GM23248 (cell line): ENCODE results near the gene KCTD5.

Experiments used
- EZH2 ChIP-seq: fragments of 200-600 bp; sonication (generic); IDR thresholded peaks from 2 replicates; pipeline ENCODE4 v1.6.1; 2018; ENCODE audit warnings: antibody characterized with exemption, mild to moderate bottlenecking; ENCODE audit not compliant: insufficient read depth, poor library complexity, severe bottlenecking
- EZH2phosphoT487 ChIP-seq: fragments of 200-600 bp; sonication (generic); IDR thresholded peaks from 2 replicates; pipeline ENCODE4 v1.6.1; 2018; ENCODE audit warnings: antibody characterized with exemption, moderate library complexity, mild to moderate bottlenecking, low read depth; ENCODE audit not compliant: insufficient read depth

DNA sequence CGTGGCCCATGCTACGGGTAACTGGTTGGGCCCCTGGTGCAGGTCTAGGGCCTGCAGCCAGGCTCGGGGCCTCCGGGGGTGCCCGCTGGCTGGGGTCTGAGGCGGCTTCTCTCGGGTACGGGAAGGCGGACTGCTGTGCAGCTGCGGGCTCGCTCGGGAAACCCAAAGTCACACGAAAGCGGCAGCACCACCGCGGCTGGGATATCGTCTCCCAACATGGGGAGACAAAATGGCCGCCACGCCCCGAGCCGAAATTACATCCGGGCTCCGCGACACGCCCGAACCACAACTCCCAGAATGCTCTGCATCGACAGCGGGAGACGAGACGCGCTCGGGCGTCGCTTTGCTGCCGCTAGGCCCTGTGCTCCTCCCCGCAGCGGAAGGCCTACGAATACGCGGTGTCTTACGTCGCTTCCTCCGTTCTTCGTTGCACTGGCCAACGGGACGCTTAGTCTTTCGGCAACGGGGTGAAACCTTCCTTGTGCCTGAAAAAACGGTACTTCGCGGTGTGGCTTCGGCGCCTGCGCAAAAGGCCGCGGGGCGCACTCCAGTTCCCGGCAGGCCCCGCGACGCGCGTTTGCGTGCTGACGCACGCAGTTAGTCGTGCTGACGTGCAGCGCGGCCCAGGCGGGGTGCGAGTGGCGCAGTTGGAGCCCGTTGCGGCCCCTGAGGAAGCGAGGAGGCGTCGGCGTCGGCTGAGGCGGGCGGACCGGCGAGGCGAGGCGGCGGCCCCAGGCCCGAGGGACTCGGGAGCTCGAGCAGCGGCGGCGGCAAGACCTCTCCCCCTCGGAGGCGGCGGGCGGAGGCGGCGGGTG lies 69.9 kb downstream of the KCTD5 start, which contains the start of gene SRRM2:
- no peak for TF ChIP-seq EZH2phosphoT487
- no peak for TF ChIP-seq EZH2
